Trophoblast cell (in vitro differentiated cells and primary cell): ENCODE results near the gene CD101.

Source experiments
- DNase-seq, 2 donors: peaks; one replicate each; pipeline ENCODE4 v3.0.0-alpha.2; 2016
- H2AFZ ChIP-seq: 2 replicates; pipeline ENCODE4 v1.6.1; 2013; ENCODE audit warnings: low read length, moderate library complexity, mild to moderate bottlenecking; ENCODE audit not compliant: insufficient read depth, poor library complexity
- H2AK5ac ChIP-seq: 2 replicates; pipeline ENCODE4 v1.6.1; 2013; ENCODE audit warnings: mild to moderate bottlenecking, low read length
- H2BK120ac ChIP-seq: 2 replicates; pipeline ENCODE4 v1.6.1; 2013; ENCODE audit warnings: low read length, mild to moderate bottlenecking, moderate library complexity; ENCODE audit not compliant: insufficient read depth, poor library complexity
- H2BK12ac ChIP-seq: 2 replicates; pipeline ENCODE4 v1.6.1; 2013; ENCODE audit warnings: mild to moderate bottlenecking, low read length, moderate library complexity
- H2BK5ac ChIP-seq: 2 replicates; pipeline ENCODE4 v1.6.1; 2013; ENCODE audit warnings: low read length, low read depth, moderate library complexity, mild to moderate bottlenecking; ENCODE audit not compliant: poor library complexity
- H3K14ac ChIP-seq: 2 replicates; pipeline ENCODE4 v1.6.1; 2013; ENCODE audit warnings: mild to moderate bottlenecking, low read length
- H3K18ac ChIP-seq: 2 replicates; pipeline ENCODE4 v1.6.1; 2013; ENCODE audit warnings: mild to moderate bottlenecking, low read length
- H3K23ac ChIP-seq: 2 replicates; pipeline ENCODE4 v1.6.1; 2013; ENCODE audit warnings: low read length
- H3K27ac ChIP-seq: 2 replicates; pipeline ENCODE4 v1.5.1; 2013; ENCODE audit warnings: low read depth, mild to moderate bottlenecking, inconsistent platforms, low read length, moderate library complexity
- H3K27me3 ChIP-seq: 2 replicates; pipeline ENCODE4 v1.6.1; 2013; ENCODE audit warnings: inconsistent platforms, mild to moderate bottlenecking, low read length, moderate library complexity; ENCODE audit not compliant: insufficient read depth
- H3K36me3 ChIP-seq, 2 experiments: 1 replicate in 1 of 2; 2 replicates in 1 of 2; pipeline ENCODE4 v1.6.1; 2013; ENCODE audit warnings: low read length in 2 of 2, mild to moderate bottlenecking in 2 of 2, moderate library complexity in 1 of 2; ENCODE audit not compliant: insufficient read depth in 2 of 2, control insufficient read depth in 1 of 2
- H3K4ac ChIP-seq: 2 replicates; pipeline ENCODE4 v1.6.1; 2013; ENCODE audit warnings: low read depth, mild to moderate bottlenecking, low read length, moderate library complexity
- H3K4me1 ChIP-seq, 2 experiments: 1 replicate in 1 of 2; 2 replicates in 1 of 2; pipeline ENCODE4 v1.6.1; 2013; ENCODE audit warnings: low read length in 2 of 2, mild to moderate bottlenecking in 2 of 2, moderate library complexity in 1 of 2; ENCODE audit not compliant: insufficient read depth in 2 of 2, control insufficient read depth in 1 of 2
- H3K4me2 ChIP-seq: 2 replicates; pipeline ENCODE4 v1.6.1; 2013; ENCODE audit warnings: inconsistent platforms, mild to moderate bottlenecking, low read length, moderate library complexity
- H3K4me3 ChIP-seq: 2 replicates; pipeline ENCODE4 v1.5.1; 2013; ENCODE audit warnings: mild to moderate bottlenecking, low read depth, low read length, inconsistent platforms
- H3K79me1 ChIP-seq: one replicate; pipeline ENCODE4 v1.6.1; 2013; ENCODE audit warnings: low read length
- H3K79me2 ChIP-seq: 2 replicates; pipeline ENCODE4 v1.6.1; 2013; ENCODE audit warnings: low read length, mild to moderate bottlenecking; ENCODE audit not compliant: control insufficient read depth, insufficient read depth, poor library complexity
- H3K9ac ChIP-seq: 2 replicates; pipeline ENCODE4 v1.6.1; 2013; ENCODE audit warnings: mild to moderate bottlenecking, low read length
- H3K9me3 ChIP-seq: 2 replicates; pipeline ENCODE4 v1.6.1; 2013; ENCODE audit warnings: low read depth, mild to moderate bottlenecking, control low read depth, inconsistent platforms, low read length; ENCODE audit not compliant: insufficient read depth
- H4K12ac ChIP-seq: 2 replicates; pipeline ENCODE4 v1.6.1; 2013; ENCODE audit warnings: low read depth, mild to moderate bottlenecking, low read length, moderate library complexity
- H4K8ac ChIP-seq: 2 replicates; pipeline ENCODE4 v1.6.1; 2013; ENCODE audit warnings: low read depth, mild to moderate bottlenecking, low read length, moderate library complexity
- H4K91ac ChIP-seq: one replicate; pipeline ENCODE4 v1.6.1; 2013; ENCODE audit warnings: low read depth, mild to moderate bottlenecking, low read length, moderate library complexity
- WGBS: extraction: QIAGEN DNeasy Blood & Tissue Kit; methylation state at CpG from one replicate; pipeline ENCODE4 v1.1.7; 2013; ENCODE audit warnings: missing lambda C conversion rate; ENCODE audit not compliant: insufficient read length, insufficient coverage; ENCODE audit errors: extremely low coverage; 5-methylcytosine and 5-hydroxymethylcytosine counted together

CD101 gene

DNA sequence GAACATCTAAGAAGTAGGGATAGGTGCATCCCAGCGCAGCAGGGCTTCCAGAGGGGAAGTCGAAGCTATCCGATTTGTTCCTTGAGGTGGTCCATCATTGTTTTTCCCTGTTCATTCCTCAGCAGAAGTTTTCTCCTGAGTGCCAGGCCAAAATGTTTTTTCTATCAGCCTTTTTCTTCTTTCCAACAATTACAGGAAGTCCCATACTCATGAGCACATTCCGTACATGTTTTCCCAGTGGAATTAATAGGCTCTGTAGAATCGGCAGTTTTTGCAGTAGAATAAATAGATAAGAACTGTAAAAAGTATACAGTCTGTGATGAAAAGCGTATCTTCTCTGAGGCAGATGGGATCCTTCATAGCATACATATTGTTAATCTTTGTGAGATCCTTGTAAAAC lies 24.8 kb downstream of the CD101 start:
- Histone ChIP-seq H3K79me1 (no peaks in the 10 kb centered on the region), H3K4me2 (no peak overlapping the region), H2AK5ac (no peak overlapping the region), H3K4me1 (peaks cover 0 to 4% of the 10 kb centered on the region in 2 experiments), H3K9me3 (no peaks in the 10 kb centered on the region), H3K18ac (no peak overlapping the region), H4K91ac (no peak overlapping the region), H2BK12ac (no peak overlapping the region), H3K36me3 (no peaks in the 10 kb centered on the region), H3K27ac (no peak overlapping the region), H3K9ac (no peak overlapping the region), H2BK120ac (no peak overlapping the region), H4K12ac (no peak overlapping the region), H3K4me3 (no peak overlapping the region), H4K8ac (no peak overlapping the region), H2BK5ac (no peak overlapping the region), H2AFZ (no peak overlapping the region), H3K23ac (no peak overlapping the region), H3K79me2 (no peaks in the 10 kb centered on the region), H3K4ac (no peak overlapping the region), H3K14ac (no peak overlapping the region), H3K27me3 (no peaks in the 10 kb centered on the region)
- DNase-seq: no peak
- no CpG with 5 or more reads among the region's 6 CpGs for WGBS

DNA sequence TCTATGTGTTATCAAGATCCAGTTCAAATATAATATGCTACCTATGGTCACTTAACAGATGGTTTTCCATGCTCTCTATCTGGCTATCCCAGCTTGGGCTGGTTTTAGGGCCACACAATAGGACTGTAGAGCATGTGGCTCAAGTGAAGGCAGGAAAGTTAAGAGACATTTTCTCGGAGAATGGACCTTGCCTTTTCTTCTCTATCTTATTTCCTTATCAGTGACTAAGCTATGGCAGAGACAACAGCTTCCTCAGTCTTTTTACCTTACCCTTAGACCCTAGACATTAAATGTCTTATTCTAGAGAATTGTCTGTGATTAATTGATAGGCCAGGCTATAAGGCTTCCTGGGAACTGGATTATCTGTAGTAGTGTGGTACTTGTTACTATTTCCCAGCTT lies 28.1 kb downstream of the CD101 start:
- Histone ChIP-seq H3K27ac (no peak overlapping the region), H3K4ac (no peak overlapping the region), H3K79me2 (no peaks in the 10 kb centered on the region), H3K4me3 (no peak overlapping the region), H3K4me2 (no peak overlapping the region), H4K12ac (no peak overlapping the region), H2AFZ (no peak overlapping the region), H3K79me1 (no peaks in the 10 kb centered on the region), H2BK5ac (no peak overlapping the region), H2BK120ac (no peak overlapping the region), H3K4me1 (peaks cover 0 to 4% of the 10 kb centered on the region in 2 experiments), H2AK5ac (no peak overlapping the region), H3K9me3 (peaks cover 1% of the 10 kb centered on the region), H3K18ac (no peak overlapping the region), H3K14ac (no peak overlapping the region), H3K27me3 (no peaks in the 10 kb centered on the region), H3K23ac (no peak overlapping the region), H2BK12ac (no peak overlapping the region), H4K8ac (no peak overlapping the region), H3K9ac (no peak overlapping the region), H4K91ac (no peak overlapping the region), H3K36me3 (no peaks in the 10 kb centered on the region)
- no peak for DNase-seq
- WGBS: no CpG with 5 or more reads among the region's 1 CpG

DNA sequence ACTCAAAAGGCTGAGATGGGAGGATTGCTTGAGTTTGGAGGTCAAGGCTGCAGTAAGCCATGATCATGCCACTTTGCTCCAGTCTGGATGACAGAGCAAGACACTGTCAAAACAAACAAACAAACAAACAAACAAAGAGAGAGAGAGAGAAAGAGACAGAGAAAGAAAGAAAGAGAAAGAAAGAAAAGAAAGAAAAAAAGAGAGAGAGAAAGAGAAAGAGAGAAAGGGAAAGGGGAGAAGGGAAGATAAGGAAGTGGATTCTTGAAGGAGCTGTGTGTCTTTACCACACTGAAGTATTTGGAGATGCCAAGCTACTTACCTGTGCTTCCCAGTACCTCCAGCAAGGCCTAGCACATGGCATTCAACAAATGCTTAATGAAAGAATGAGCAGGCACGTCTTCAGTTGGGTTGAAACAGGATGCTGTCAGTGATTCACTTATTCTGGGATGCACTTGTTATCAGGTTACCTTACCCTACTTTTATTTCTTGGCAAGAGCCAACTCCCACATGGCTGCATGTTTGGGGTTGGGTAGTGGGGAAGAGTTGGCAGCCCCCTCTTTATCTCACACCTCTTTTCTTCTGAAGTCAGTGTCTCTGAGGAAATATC lies 28.8 kb downstream of the CD101 start:
- Histone ChIP-seq H3K79me1 (no peaks in the 10 kb centered on the region), H3K36me3 (no peaks in the 10 kb centered on the region), H3K4ac (no peak overlapping the region), H3K9me3 (peaks cover 1% of the 10 kb centered on the region), H3K4me1 (peaks cover 0 to 8% of the 10 kb centered on the region in 2 experiments), H3K27ac (no peak overlapping the region), H3K9ac (no peak overlapping the region), H3K79me2 (no peaks in the 10 kb centered on the region), H4K8ac (no peak overlapping the region), H2BK5ac (no peak overlapping the region), H4K91ac (no peak overlapping the region), H2BK120ac (no peak overlapping the region), H2BK12ac (no peak overlapping the region), H3K4me2 (no peak overlapping the region), H4K12ac (no peak overlapping the region), H3K23ac (no peak overlapping the region), H2AK5ac (no peak overlapping the region), H3K18ac (no peak overlapping the region), H2AFZ (no peak overlapping the region), H3K14ac (no peak overlapping the region), H3K4me3 (no peak overlapping the region), H3K27me3 (no peaks in the 10 kb centered on the region)
- DNase-seq: no peak
- WGBS: no CpG with 5 or more reads among the region's 1 CpG

- Histone ChIP-seq H3K4me3 (no peak overlapping the region), H3K79me2 (no peaks in the 10 kb centered on the region), H3K18ac (no peak overlapping the region), H3K27me3 (no peaks in the 10 kb centered on the region), H3K4me2 (no peak overlapping the region), H3K79me1 (peaks cover 2% of the 10 kb centered on the region), H3K4me1 (peaks cover 8 to 11% of the 10 kb centered on the region in 2 experiments), H3K23ac (no peak overlapping the region), H2BK120ac (no peak overlapping the region), H3K9ac (no peak overlapping the region), H2BK5ac (no peak overlapping the region), H2AK5ac (no peak overlapping the region), H4K12ac (no peak overlapping the region), H3K36me3 (no peaks in the 10 kb centered on the region), H3K4ac (no peak overlapping the region), H3K27ac (no peak overlapping the region), H3K14ac (no peak overlapping the region), H4K91ac (no peak overlapping the region), H4K8ac (no peak overlapping the region), H2AFZ (no peak overlapping the region), H2BK12ac (no peak overlapping the region), H3K9me3 (peaks cover 1% of the 10 kb centered on the region)
- no CpG with 5 or more reads among the region's 3 CpGs for WGBS
- DNase-seq: no peak
These were observed 30.7 kb downstream of the CD101 start for GRCh38 chr1:117032266-117032665.
